GM21390 (cell line): ENCODE data around the gene NCOA1.
"Not testable (repeated sequence)": the region's sequence is repeated elsewhere in the genome, so short reads cannot be mapped to it uniquely, and the experiment has no call there.

Experiments used
- ATAC-seq: cut with Tn5 transposase; IDR thresholded peaks from one replicate; pipeline ENCODE4 v1.9.1; 2021; ENCODE audit not compliant: unreplicated experiment

NCOA1 gene

DNA sequence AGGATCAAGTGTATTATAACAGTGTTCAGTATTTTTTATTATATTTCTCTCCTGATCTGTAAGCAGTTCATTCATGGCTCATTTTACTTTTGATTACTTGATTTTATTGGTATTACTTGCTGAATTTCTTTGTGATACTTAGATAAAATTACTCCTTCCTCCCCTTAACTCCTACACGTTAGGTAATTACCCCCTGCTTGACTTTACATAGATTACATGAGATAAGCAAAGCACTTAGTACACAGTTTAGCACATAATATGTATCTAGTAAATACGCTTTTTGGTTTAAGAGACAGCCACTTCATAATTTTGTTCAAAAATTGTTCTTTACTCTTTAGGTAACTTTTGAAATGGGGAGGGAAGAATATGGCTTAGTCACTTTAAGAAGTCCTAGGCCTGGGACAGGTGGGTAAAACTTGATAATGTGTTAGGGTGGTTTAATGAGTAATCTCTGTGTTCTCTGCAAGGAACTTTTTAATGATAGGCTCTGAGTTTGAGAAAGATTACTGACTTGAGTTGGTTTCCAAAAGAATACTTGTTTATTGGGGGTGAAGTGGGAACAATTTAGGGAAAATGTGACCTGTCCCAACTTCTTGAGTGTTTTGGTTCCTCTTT, 80.9 kb downstream of the NCOA1 start:
- no peak for ATAC-seq

DNA sequence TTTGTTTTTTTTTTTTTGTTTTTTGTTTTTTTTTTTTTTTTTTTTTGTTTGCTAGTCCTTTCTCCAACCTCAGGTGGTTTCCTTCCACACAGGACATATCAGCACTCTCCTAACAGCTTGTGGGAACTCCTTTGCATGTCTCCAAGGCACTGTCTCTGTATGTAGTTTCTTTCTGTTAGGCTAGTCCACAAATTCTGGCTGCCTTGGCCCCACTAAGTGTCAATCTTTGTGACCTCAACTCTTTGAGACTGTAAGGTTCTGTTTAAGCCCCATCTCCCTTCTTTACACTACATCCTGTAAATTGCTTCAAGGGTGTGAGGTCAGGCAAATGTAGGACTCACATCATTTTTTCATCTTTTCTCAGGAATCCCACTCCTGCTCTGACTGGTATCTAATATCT, 85.1 kb downstream of the NCOA1 start:
- ATAC-seq: no peak

GRCh38 chr2:24576617-24577016, 85.6 kb downstream of the NCOA1 start:
- ATAC-seq: no peak

DNA sequence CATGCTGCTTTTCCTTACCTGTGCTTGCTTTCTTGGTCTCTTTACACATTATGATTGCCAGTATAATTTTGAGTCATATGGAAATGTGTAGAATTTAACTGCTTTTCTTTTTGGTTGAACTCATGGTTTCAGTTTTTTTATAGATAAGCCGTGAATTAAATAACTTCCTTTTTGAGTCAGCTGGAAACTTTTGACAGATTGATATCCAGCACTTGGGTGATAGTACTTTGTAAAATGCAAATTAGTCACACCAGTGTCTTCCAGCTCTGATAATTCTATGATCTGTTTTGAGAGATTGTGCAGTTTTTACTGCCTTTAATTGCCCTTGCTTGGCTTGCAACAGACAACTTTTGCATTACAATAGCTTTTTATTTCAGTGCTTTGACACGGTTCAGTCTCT, 86.4 kb downstream of the NCOA1 start:
- ATAC-seq: peak; percentile 64

DNA sequence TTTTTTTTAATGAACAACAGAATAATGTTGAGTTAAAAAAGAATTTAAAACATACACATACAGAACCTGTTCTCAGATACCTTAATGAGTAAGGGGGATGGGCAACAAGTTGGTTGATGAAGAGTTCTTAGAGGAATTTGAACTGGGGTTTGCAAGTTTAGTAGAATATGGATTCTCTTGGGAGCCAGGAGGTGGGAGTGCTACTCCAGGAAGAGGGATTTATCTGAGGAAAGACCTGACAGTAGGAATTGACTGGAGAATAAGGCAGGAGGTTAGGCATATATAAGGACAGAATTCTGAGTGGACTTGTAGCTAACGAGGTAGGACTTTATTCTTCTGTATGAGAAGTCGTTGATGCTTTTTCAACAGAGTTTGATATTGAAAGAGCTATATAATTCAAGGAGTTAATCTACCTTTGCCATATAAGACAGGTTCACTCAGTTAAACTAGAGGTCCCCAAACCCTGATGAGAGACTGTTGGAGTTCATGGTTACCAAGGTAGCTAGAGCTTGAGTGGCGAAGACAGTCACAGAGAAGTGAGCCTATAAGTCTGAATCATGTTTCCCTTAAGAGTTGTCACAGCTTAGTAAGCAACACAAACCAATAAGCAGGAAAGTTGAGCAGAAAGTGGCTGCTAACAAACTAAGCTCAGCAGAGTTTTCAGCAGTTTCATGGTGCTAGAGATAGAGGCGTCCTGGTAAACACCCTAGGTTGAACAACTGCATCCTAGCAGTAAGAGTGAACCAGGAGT, 88.2 kb downstream of the NCOA1 start:
- no peak for ATAC-seq

DNA sequence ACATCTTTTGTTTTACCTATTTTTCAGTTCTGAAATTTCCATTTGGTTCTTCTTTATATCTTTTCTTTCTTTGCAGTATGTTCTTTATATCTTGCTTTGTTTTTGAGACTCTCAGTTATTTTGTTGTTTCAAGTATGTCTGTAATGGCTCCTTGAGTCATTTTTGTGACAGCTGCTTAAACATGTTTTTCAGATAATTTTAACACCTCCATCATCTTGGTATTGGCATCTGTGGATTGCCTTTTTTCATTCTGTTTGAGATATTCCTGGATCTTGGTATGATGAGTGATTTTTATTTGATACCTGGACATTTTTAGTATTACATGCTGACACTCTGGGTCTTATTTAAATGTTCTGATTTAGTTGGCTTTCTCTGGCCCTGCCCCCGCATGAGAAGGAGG, 89.5 kb downstream of the NCOA1 start:
- no peak for ATAC-seq

DNA sequence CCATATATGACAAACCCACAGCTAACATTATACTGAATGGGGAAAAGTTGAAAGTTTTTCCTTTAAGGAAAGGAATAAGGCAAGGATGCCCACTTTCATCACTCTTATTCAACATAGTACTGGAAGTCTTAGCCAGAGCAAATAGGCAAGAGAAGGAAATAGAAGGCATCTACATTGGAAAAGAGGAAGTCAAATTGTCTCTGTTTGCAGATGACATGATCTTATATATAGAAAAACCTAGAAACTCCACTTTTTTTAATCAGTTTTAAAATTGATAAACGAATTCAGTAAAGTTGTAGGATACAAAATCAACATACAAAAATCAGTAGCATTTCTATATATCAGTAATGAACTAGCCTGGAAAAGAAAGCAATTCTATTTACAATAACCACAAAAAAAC, 90.9 kb downstream of the NCOA1 start:
- ATAC-seq: not testable (repeated sequence)

DNA sequence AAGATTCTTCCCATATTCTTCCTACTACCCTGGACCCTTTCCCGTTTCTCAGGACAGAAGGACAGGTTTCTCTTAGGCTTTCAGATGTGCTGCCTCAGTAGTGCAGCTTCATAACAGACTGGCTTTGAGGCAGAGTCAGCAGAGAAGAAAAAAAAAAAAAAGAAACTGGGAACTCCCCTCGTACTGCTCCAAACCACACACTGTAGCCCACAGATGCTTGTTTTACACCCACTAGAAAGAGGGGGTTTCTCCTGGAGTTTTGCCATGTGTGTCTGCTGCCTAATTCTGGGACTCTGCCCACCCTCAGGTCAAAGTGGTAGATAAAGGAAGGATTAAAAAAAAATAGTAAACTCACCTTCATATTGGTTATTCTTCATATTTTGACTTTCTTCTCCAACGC, 95.9 kb downstream of the NCOA1 start:
- ATAC-seq: peak; percentile 74

- no peak for ATAC-seq
These were observed 97.2 kb downstream of the NCOA1 start for GRCh38 chr2:24588294-24588693.

GRCh38 chr2:24592441-24593100, 101.5 kb downstream of the NCOA1 start:
- ATAC-seq: no peak

GRCh38 chr2:24594283-24594682, 103.2 kb downstream of the NCOA1 start:
- ATAC-seq: no peak

- no peak for ATAC-seq
These were observed 106.3 kb downstream of the NCOA1 start for GRCh38 chr2:24597181-24597870.

DNA sequence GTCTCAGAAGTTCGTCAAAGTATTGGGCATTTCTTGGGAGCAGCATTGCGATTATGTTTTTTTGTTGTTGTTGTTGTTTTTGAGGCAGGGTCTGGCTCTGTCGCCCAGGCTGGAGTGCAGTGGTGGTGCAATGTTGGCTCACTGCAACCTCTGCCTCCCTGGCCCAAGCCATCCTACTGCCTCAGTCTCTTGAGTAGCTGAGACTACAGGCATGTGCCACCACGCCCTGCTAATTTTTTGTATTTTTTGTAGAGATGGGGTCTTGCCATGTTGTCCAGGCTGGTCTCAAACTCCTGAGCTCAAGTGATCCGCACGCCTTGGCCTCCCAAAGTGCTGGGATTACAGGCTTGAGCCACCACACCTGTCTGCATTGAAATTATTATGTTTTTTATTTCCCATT, 109.1 kb downstream of the NCOA1 start:
- not testable (repeated sequence) for ATAC-seq

- no peak for ATAC-seq
These were observed 120.6 kb downstream of the NCOA1 start for GRCh38 chr2:24611631-24612030.

DNA sequence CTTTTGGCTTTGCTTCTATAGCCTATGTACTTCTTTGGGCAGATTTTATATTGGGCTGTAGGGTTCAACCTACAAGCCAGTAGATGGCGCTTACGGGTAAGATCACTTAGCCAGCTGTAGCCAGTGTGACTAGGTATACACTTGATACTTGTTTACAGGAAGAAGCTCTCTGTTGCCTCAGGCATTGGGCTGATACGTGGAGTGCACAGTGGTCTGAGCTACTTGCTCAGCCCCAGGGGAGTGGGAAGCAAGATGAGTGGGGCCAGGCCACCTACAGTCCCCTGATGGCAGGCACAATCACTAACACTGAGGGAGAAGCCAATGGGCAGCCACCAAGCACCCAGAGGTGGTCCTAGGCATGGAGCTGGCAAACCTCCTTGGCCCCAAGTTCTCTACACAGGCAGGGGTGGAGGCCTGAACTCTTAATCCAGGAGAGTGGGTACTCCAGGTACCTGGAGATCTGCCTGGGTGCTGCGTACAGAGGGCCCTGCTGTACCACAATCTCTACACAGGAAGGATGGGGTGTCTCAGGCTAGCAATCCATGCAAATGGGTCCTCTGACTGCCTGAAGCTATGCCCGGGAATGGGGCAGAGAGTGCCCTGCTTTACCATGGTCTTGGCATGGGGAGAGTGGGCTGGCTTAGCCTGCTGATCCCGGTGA, 122.2 kb downstream of the NCOA1 start:
- ATAC-seq: peak; percentile 72

GRCh38 chr2:24616616-24617015, 125.6 kb downstream of the NCOA1 start:
- ATAC-seq: no peak

- no peak for ATAC-seq
These were observed 126.4 kb downstream of the NCOA1 start for GRCh38 chr2:24617424-24617823.

DNA sequence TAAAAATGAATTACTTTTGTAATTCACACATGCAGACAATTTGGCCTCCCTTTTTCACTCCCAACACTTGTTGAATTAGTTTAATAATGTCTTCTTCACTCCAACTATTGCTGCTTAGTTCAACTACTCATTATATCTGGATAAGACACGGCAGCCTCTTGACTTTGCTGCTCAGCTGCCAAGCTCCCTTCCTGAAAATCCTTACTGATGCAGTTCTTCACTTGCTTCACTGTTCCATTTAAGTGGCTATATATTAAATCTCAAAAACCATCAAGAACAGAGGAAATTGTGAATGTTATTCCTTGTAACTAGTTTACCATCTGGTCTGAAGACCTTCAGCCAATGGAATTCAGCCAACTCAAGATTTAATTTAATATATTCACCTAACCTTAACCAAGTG, 127.1 kb downstream of the NCOA1 start:
- ATAC-seq: no peak

DNA sequence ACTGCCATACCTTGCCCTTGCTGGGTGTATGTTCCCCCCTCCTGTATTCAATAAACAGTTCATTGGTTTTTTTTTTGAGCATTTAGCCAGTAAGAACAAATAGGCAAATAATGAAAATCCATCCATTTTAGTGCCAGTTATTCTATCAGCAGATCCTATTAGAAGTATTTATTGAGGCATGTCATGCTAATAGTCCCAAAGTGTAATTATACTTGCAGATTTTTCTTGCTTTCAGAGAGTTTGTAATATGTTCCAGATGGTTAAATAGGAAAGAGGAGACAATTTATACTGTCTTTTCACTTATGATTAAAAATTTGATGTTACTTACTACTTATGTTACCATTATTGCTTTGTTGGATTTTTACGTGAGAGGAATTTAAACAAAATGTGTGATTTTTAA, 127.6 kb downstream of the NCOA1 start:
- no peak for ATAC-seq

- ATAC-seq: no peak
These were observed 129.9 kb downstream of the NCOA1 start for GRCh38 chr2:24620936-24621335.
